Mesenchymal stem cell (in vitro differentiated cells and primary cell): ENCODE data around the gene TMEM8B.
A peak's percentile ranks its signal among the peaks of the same experiment; 100 is the strongest.

Experiments
- DNase-seq: peaks from one replicate; pipeline ENCODE4 v3.0.0-alpha.2; 2013
- H2AFZ ChIP-seq: one replicate; pipeline ENCODE4 v1.6.1; 2013; ENCODE audit warnings: low read depth, mild to moderate bottlenecking, control low read depth, inconsistent platforms, low read length, moderate library complexity
- H2AK5ac ChIP-seq: 2 replicates; pipeline ENCODE4 v1.6.1; 2013; ENCODE audit warnings: low read length, moderate library complexity, mild to moderate bottlenecking, inconsistent platforms; ENCODE audit not compliant: severe bottlenecking
- H2BK120ac ChIP-seq: one replicate; pipeline ENCODE4 v1.6.1; 2013; ENCODE audit warnings: low read depth, mild to moderate bottlenecking, inconsistent platforms, low read length, moderate library complexity
- H2BK12ac ChIP-seq, 2 experiments: one replicate each; pipeline ENCODE4 v1.6.1; 2013; ENCODE audit warnings: inconsistent platforms in 2 of 2, low read length in 2 of 2, mild to moderate bottlenecking in 2 of 2, moderate library complexity in 2 of 2, control low read depth in 1 of 2
- H2BK15ac ChIP-seq: one replicate; pipeline ENCODE4 v1.6.1; 2013; ENCODE audit warnings: mild to moderate bottlenecking, low read depth, inconsistent platforms; ENCODE audit not compliant: poor library complexity, severe bottlenecking
- H2BK5ac ChIP-seq: 2 replicates; pipeline ENCODE4 v1.6.1; 2013; ENCODE audit warnings: low read depth, mild to moderate bottlenecking, low read length, control low read depth, inconsistent platforms; ENCODE audit not compliant: poor library complexity, severe bottlenecking
- H3K14ac ChIP-seq, 2 experiments: one replicate each; pipeline ENCODE4 v1.6.1; 2013; ENCODE audit warnings: inconsistent platforms in 2 of 2, low read length in 2 of 2, control low read depth in 1 of 2, mild to moderate bottlenecking in 1 of 2, moderate library complexity in 1 of 2
- H3K18ac ChIP-seq, 2 experiments: one replicate each; pipeline ENCODE4 v1.6.1; 2013; ENCODE audit warnings: inconsistent platforms in 2 of 2, low read length in 2 of 2, control low read depth in 1 of 2, low read depth in 1 of 2, mild to moderate bottlenecking in 1 of 2
- H3K23ac ChIP-seq, 2 experiments: one replicate each; pipeline ENCODE4 v1.6.1; 2013; ENCODE audit warnings: inconsistent platforms in 2 of 2, low read length in 2 of 2, mild to moderate bottlenecking in 2 of 2, moderate library complexity in 2 of 2, control low read depth in 1 of 2
- H3K27ac ChIP-seq: 2 replicates; pipeline ENCODE4 v1.5.1; 2013; ENCODE audit warnings: mild to moderate bottlenecking, moderate library complexity, low read length, control low read depth, inconsistent platforms; ENCODE audit not compliant: poor library complexity, severe bottlenecking
- H3K27me3 ChIP-seq, 2 experiments: 2 replicates each; pipeline versions ENCODE4 v1.6.1 to v1.7.0; 2013; ENCODE audit warnings: low read length in 2 of 2, mild to moderate bottlenecking in 2 of 2, moderate library complexity in 2 of 2, control low read depth in 1 of 2, inconsistent platforms in 1 of 2; ENCODE audit not compliant: control insufficient read depth in 1 of 2, insufficient read depth in 1 of 2
- H3K36me3 ChIP-seq, 2 experiments: 2 replicates each; pipeline versions ENCODE4 v1.6.1 to v1.7.0; 2013; ENCODE audit warnings: low read length in 2 of 2, control low read depth in 1 of 2, inconsistent platforms in 1 of 2, low read depth in 1 of 2, mild to moderate bottlenecking in 1 of 2; ENCODE audit not compliant: insufficient read depth in 2 of 2, control insufficient read depth in 1 of 2
- H3K4ac ChIP-seq, 2 experiments: one replicate each; pipeline ENCODE4 v1.6.1; 2013; ENCODE audit warnings: inconsistent platforms in 2 of 2, low read length in 2 of 2, mild to moderate bottlenecking in 2 of 2, moderate library complexity in 2 of 2, control low read depth in 1 of 2, low read depth in 1 of 2
- H3K4me1 ChIP-seq: 2 replicates; pipeline ENCODE4 v1.6.1; 2013; ENCODE audit warnings: low read depth, low read length, control low read depth; ENCODE audit not compliant: control insufficient read depth, insufficient read depth
- H3K4me2 ChIP-seq: 2 replicates; pipeline ENCODE4 v1.6.1; 2013; ENCODE audit warnings: low read length, mild to moderate bottlenecking, inconsistent platforms; ENCODE audit not compliant: poor library complexity, severe bottlenecking
- H3K4me3 ChIP-seq, 2 experiments: 2 replicates each; pipeline versions ENCODE4 v1.5.1 to v1.7.0; 2013; ENCODE audit warnings: low read length in 2 of 2, mild to moderate bottlenecking in 2 of 2, control low read depth in 1 of 2, low read depth in 1 of 2; ENCODE audit not compliant: insufficient read depth in 1 of 2
- H3K79me1 ChIP-seq: replicated peaks from 2 replicates; pipeline ENCODE4 v1.6.1; 2013; ENCODE audit warnings: mild to moderate bottlenecking, control low read depth, low read length, inconsistent platforms; ENCODE audit not compliant: poor library complexity, severe bottlenecking
- H3K9ac ChIP-seq: 2 replicates; pipeline ENCODE4 v1.7.0; 2013; ENCODE audit warnings: mild to moderate bottlenecking, low read length, moderate library complexity
- H3K9me3 ChIP-seq: 2 replicates; pipeline ENCODE4 v1.7.0; 2013; ENCODE audit warnings: mild to moderate bottlenecking, low read length; ENCODE audit not compliant: control insufficient read depth
- H4K8ac ChIP-seq: one replicate; pipeline ENCODE4 v1.6.1; 2013; ENCODE audit warnings: inconsistent platforms, mild to moderate bottlenecking, low read length, moderate library complexity
- H4K91ac ChIP-seq: one replicate; pipeline ENCODE4 v1.6.1; 2013; ENCODE audit warnings: mild to moderate bottlenecking, low read length, inconsistent platforms
- WGBS: methylation state at CpG from one replicate; pipeline ENCODE4 v1.1.7; 2013; ENCODE audit warnings: mixed read lengths; 5-methylcytosine and 5-hydroxymethylcytosine counted together

Gene TMEM8B

GRCh38 chr9:35909274-35909673 is 80.2 kb downstream of the TMEM8B start, which contains the start of gene SPAAR:
Gene SPAAR (plus strand): TSS chr9:35909490. CDS start chr9:35910464, 974 bp downstream.
- H3K18ac ChIP-seq = peak within 1 kb of the TSS; percentile 84 to 89
- peak within 1 kb of the TSS; percentile 99 for H4K8ac ChIP-seq
- peak within 1 kb of the TSS; percentile 39 for H2BK5ac ChIP-seq
- peak within 1 kb of the TSS; percentile 86 for H3K9ac ChIP-seq
- H3K4ac ChIP-seq = peak within 1 kb of the TSS; percentile 35 to 98
- peak within 1 kb of the TSS; percentile 24 for H2AK5ac ChIP-seq
- 82% methylated on average over 11 of the region's 11 CpGs for WGBS
- no peaks in the 10 kb centered on the region for H3K9me3 ChIP-seq
- H2BK15ac ChIP-seq = peak within 1 kb of the TSS; percentile 95
- H3K4me2 ChIP-seq = no peak within 1 kb of the TSS
- H3K4me1 ChIP-seq = peaks cover 55% of the 10 kb centered on the region
- no peak within 1 kb of the TSS for H3K23ac ChIP-seq
- H3K27me3 ChIP-seq = no peaks in the 10 kb centered on the region
- H4K91ac ChIP-seq = peak within 1 kb of the TSS; percentile 98
- H3K14ac ChIP-seq = peak within 1 kb of the TSS in 1 of 2 experiments; percentile 76
- H3K36me3 ChIP-seq = no peaks in the 10 kb centered on the region
- H3K79me1 ChIP-seq = no peaks in the 10 kb centered on the region
- peak within 1 kb of the TSS; percentile 97 for H3K27ac ChIP-seq
- DNase-seq = no peak
- peak within 1 kb of the TSS; percentile 96 to 98 for H2BK12ac ChIP-seq
- H2AFZ ChIP-seq = no peak within 1 kb of the TSS
- H3K4me3 ChIP-seq = peak within 1 kb of the TSS in 1 of 2 experiments; percentile 34
- peak within 1 kb of the TSS; percentile 80 for H2BK120ac ChIP-seq

DNA sequence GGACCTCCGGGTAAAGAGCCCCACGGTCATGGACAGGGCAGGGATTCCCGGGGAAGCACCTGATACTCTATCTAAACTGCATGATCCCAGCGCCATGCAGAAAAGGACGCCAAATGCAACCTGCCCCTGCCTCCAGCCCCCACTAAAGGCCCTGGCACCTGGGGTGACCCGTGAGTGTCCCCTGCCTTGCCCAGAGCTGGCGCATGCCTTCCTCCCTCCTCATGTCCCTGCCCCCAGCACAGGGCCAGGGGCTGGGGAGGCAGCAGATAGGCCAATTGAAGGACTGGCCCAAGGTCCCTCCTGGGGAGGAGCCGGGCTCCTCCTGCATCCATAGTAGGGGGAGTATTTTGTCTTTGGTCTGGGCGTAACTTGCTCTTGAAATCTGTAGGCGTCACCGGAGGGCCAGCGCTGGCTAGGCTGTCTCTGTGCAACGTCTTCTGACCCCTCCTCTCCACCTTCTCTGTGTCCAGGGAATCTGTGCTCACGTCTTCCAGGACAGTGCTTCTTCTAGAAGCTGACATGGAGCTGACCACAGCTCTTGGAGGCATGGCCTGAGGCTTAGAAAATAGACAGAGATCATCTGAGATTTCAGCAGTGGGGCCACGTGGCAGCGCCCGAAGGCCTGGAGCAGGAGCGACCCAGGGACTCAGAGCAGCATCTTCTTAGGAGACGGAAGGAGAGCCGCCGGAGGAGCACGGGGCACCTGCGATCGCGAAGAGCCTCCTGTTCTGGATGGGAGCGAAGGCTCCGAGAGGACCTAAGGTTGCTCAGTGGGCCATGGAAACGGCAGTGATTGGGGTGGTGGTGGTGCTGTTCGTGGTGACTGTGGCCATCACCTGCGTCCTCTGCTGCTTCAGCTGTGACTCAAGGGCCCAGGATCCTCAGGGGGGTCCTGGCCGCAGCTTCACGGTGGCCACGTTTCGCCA is 80.9 kb downstream of the TMEM8B start:
- H2AK5ac ChIP-seq = peak overlapping the region; percentile 24
- H4K8ac ChIP-seq = peak overlapping the region; percentile 89
- H3K4ac ChIP-seq = peak overlapping the region; percentile 35 to 98
- no peak overlapping the region for H3K27ac ChIP-seq
- H3K4me3 ChIP-seq = no peak overlapping the region
- H2BK5ac ChIP-seq = no peak overlapping the region
- H3K9ac ChIP-seq = peak overlapping the region; percentile 86
- no peaks in the 10 kb centered on the region for H3K79me1 ChIP-seq
- 89% methylated on average over 32 of the region's 34 CpGs for WGBS
- no peaks in the 10 kb centered on the region for H3K27me3 ChIP-seq
- no peak overlapping the region for H3K4me2 ChIP-seq
- H3K4me1 ChIP-seq = peaks cover 54% of the 10 kb centered on the region
- H2BK120ac ChIP-seq = peak overlapping the region; percentile 80
- peak overlapping the region in 1 of 2 experiments; percentile 58 for H3K14ac ChIP-seq
- no peak for DNase-seq
- H3K18ac ChIP-seq = peak overlapping the region; percentile 84 to 89
- H3K9me3 ChIP-seq = no peaks in the 10 kb centered on the region
- H2BK12ac ChIP-seq = peak overlapping the region; percentile 96 to 98
- H2AFZ ChIP-seq = no peak overlapping the region
- no peaks in the 10 kb centered on the region for H3K36me3 ChIP-seq
- H2BK15ac ChIP-seq = peak overlapping the region; percentile 81
- H4K91ac ChIP-seq = peak overlapping the region; percentile 98
- no peak overlapping the region for H3K23ac ChIP-seq

- no peak overlapping the region for H3K27ac ChIP-seq
Observed at GRCh38 chr9:35910613-35911359, 81.8 kb downstream of the TMEM8B start.

More at GRCh38 chr9:35910613-35911359, 81.8 kb downstream of the TMEM8B start:
- H3K79me1 ChIP-seq = no peaks in the 10 kb centered on the region
- H3K14ac ChIP-seq = peak overlapping the region in 1 of 2 experiments; percentile 58
- WGBS = 66% methylated on average over 12 of the region's 14 CpGs
- peak overlapping the region; percentile 3 to 85 for H3K4ac ChIP-seq
- peaks cover 46% of the 10 kb centered on the region for H3K4me1 ChIP-seq
- H4K91ac ChIP-seq = peak overlapping the region; percentile 98
- H3K36me3 ChIP-seq = no peaks in the 10 kb centered on the region
- no peak overlapping the region for H2AFZ ChIP-seq
- no peak overlapping the region for H3K23ac ChIP-seq
- H3K9ac ChIP-seq = peak overlapping the region; percentile 28
- no peak overlapping the region for H2BK5ac ChIP-seq
- no peaks in the 10 kb centered on the region for H3K9me3 ChIP-seq
- H2AK5ac ChIP-seq = peak overlapping the region; percentile 4
- H3K18ac ChIP-seq = peak overlapping the region; percentile 72 to 84
- peak overlapping the region; percentile 55 for H2BK15ac ChIP-seq
- H3K4me2 ChIP-seq = no peak overlapping the region
- no peak overlapping the region for H3K4me3 ChIP-seq
- no peaks in the 10 kb centered on the region for H3K27me3 ChIP-seq
- peak overlapping the region; percentile 2 for H2BK120ac ChIP-seq
- peak; percentile 68 for DNase-seq
- peak overlapping the region; percentile 96 to 98 for H2BK12ac ChIP-seq
- H4K8ac ChIP-seq = peak overlapping the region; percentile 16
